Lung (tissue), 12 donors: ENCODE data around the gene NMB. TPM values are rescaled to one million over a fixed set of nuclear protein-coding genes. Genes with fewer than 3 reads are reported as not detected.

ENCODE experiments used
- ATAC-seq: fragments of 200-7000 bp; cut with Tn5 transposase; one replicate; pipeline ENCODE4 v1.9.1; 2020; ENCODE audit warnings: moderate number of reproducible peaks; ENCODE audit not compliant: insufficient read depth, low FRiP score
- DNase-seq, 3 donors: peaks; one replicate each; pipeline ENCODE4 v3.0.0-alpha.2; 2013 to 2017
- H3K27ac ChIP-seq, 2 donors: one replicate each; pipeline ENCODE4 v1.5.1; 2013; ENCODE audit warnings: mild to moderate bottlenecking in 2 of 2, moderate library complexity in 2 of 2, control low read depth in 1 of 2, inconsistent platforms in 1 of 2, low read depth in 1 of 2, low read length in 1 of 2
- H3K27me3 ChIP-seq, 3 donors: one replicate each; pipeline ENCODE4 v1.5.1; 2013; ENCODE audit warnings: low read length in 2 of 3; ENCODE audit not compliant: control insufficient read depth in 3 of 3, insufficient read depth in 3 of 3
- H3K36me3 ChIP-seq, 4 donors: one replicate each; pipeline ENCODE4 v1.5.1; 2013; ENCODE audit warnings: low read length in 4 of 4, mild to moderate bottlenecking in 1 of 4, moderate library complexity in 1 of 4; ENCODE audit not compliant: control insufficient read depth in 4 of 4, insufficient read depth in 4 of 4
- H3K4me1 ChIP-seq, 5 donors: one replicate each; pipeline ENCODE4 v1.5.1; 2013; ENCODE audit warnings: low read length in 5 of 5, mild to moderate bottlenecking in 2 of 5, moderate library complexity in 1 of 5; ENCODE audit not compliant: control insufficient read depth in 5 of 5, insufficient read depth in 5 of 5
- H3K4me3 ChIP-seq: one replicate; pipeline ENCODE4 v1.5.1; 2013; ENCODE audit warnings: mild to moderate bottlenecking, control low read depth, moderate library complexity
- H3K9ac ChIP-seq, 2 donors: one replicate each; pipeline ENCODE4 v1.5.1; 2013; ENCODE audit warnings: low read length in 2 of 2, control low read depth in 1 of 2; ENCODE audit not compliant: insufficient read depth in 1 of 2
- H3K9me3 ChIP-seq, 4 donors: one replicate each; pipeline ENCODE4 v1.5.1; 2013; ENCODE audit warnings: low read length in 3 of 4, mild to moderate bottlenecking in 1 of 4, moderate library complexity in 1 of 4; ENCODE audit not compliant: control insufficient read depth in 4 of 4, insufficient read depth in 3 of 4
- CTCF ChIP-seq: IDR thresholded peaks from 2 replicates; pipeline ENCODE4 v1.5.1; 2012; ENCODE audit warnings: mild to moderate bottlenecking; ENCODE audit errors: control extremely low read depth, extremely low read depth
- WGBS, 2 donors: extraction: QIAGEN DNeasy Blood & Tissue Kit; methylation state at CpG; one replicate each; pipeline ENCODE4 v1.1.7; 2013; 5-methylcytosine and 5-hydroxymethylcytosine counted together
- polyA plus RNA-seq, 2 donors: library from polyadenylated mRNA; stranded (reverse); fragments of 200-250 nt; gene quantifications; one replicate each; pipeline ENCODE4 v1.2.1, GENCODE V29; 2013
- total RNA-seq, 2 donors: library from RNA; depleted of rRNA in 1 of 2; stranded (reverse); fragments of >200 nt in 1 of 2; gene quantifications; one replicate each; pipeline ENCODE4 v1.2.1, GENCODE V29; 2014 to 2021
- donor health status: control.
- donor health status: control.
- donor health status: Bipolar disorder and iron deficiency.
- donor health status: healthy.
- donor health status: DM: yes; HTN: yes; CAD: no.

The NMB gene
- total and polyA plus RNA-seq, 4 donors: 2.6 to 9.3 (median 5.6) TPM

- TF ChIP-seq CTCF: no peak
- Histone ChIP-seq H3K4me3 (no peak overlapping the region), H3K27me3 (no peaks in the 10 kb centered on the region), H3K36me3 (no peaks in the 10 kb centered on the region), H3K27ac (no peak overlapping the region), H3K9ac (no peak overlapping the region), H3K4me1 (peaks cover 0 to 17% (median 9%) of the 10 kb centered on the region in 5 donors), H3K9me3 (no peaks in the 10 kb centered on the region)
- ATAC-seq: no peak
- DNase-seq: no peak
- 90% methylated on average over 8 of the region's 8 CpGs for whole genome bisulfite sequencing, 2 donors
Observed at GRCh38 chr15:84699538-84700191, 41.7 kb upstream of the NMB start.

GRCh38 chr15:84697236-84697990 lies 39.4 kb upstream of the NMB start:
- Histone ChIP-seq H3K4me3 (no peak overlapping the region), H3K27ac (no peak overlapping the region), H3K36me3 (peaks cover 0 to 1% (median 0%) of the 10 kb centered on the region in 4 donors), H3K9me3 (no peaks in the 10 kb centered on the region), H3K9ac (no peak overlapping the region), H3K4me1 (peaks cover 0 to 7% (median 5%) of the 10 kb centered on the region in 5 donors), H3K27me3 (no peaks in the 10 kb centered on the region)
- no peak for TF ChIP-seq CTCF
- no peak for ATAC-seq
- WGBS, 2 donors: 11 to 44% methylated on average over 1 of the region's 1 CpG
- no peak for DNase-seq

GRCh38 chr15:84696757-84697156 lies 38.8 kb upstream of the NMB start:
- H3K9ac ChIP-seq: no peak overlapping the region
- no peak overlapping the region for H3K4me3 ChIP-seq
- H3K36me3 ChIP-seq: peaks cover 0 to 1% (median 0%) of the 10 kb centered on the region in 4 donors
- ATAC-seq (no peak), DNase-seq (no peak)
- TF ChIP-seq CTCF: no peak
- H3K27me3 ChIP-seq: no peaks in the 10 kb centered on the region
- WGBS, 2 donors: 80 to 83% methylated on average over 4 of the region's 4 CpGs
- no peaks in the 10 kb centered on the region for H3K9me3 ChIP-seq
- H3K4me1 ChIP-seq: peaks cover 0 to 5% (median 5%) of the 10 kb centered on the region in 5 donors
- H3K27ac ChIP-seq: no peak overlapping the region
